Measurements from ENCODE around the gene PKP2.

Gene PKP2

GRCh38 chr12:32755654-32756475 lies 140.7 kb downstream of the PKP2 start, which contains the start of gene YARS2:
YARS2 (minus strand) TSS chr12:32755897; CDS start chr12:32755874, 23 bp downstream.
- H3K27ac ChIP-seq = peak within 1 kb of the TSS; percentile 97

DNA sequence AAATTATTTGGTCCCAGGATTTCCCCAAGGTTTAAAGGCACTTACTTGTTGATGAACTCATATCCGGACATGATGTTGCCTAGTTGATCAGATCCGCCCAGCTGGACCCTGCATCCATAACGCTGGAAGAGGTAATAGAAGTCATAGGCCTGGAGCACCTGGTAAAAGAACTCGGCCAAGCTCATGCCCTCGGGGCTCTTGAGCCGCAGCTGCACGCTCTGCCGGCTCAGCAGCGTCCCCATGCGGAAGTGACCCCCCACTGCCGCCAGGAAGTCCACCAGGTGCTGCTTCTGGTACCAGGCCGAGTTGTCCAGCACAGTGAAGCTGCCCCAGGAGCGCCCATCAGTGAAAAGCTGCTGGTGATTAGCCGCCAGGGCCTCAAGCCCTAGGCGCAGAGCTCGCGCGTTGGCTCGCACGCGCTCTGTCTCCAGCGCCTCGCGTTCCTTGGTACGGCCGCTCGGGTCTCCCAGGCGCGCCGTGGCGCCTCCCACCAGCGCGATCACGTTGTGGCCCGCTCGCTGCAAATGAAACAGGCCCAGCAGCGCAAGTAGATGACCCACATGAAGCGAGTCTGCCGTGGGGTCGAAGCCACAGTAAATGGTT lies 141.4 kb downstream of the PKP2 start:
- H3K27ac ChIP-seq = peak overlapping the region; percentile 97
- peak; percentile 86 for TF ChIP-seq ZFX (IDR thresholded peaks at IDR 0.05)
- TF ChIP-seq, protein P1, sequence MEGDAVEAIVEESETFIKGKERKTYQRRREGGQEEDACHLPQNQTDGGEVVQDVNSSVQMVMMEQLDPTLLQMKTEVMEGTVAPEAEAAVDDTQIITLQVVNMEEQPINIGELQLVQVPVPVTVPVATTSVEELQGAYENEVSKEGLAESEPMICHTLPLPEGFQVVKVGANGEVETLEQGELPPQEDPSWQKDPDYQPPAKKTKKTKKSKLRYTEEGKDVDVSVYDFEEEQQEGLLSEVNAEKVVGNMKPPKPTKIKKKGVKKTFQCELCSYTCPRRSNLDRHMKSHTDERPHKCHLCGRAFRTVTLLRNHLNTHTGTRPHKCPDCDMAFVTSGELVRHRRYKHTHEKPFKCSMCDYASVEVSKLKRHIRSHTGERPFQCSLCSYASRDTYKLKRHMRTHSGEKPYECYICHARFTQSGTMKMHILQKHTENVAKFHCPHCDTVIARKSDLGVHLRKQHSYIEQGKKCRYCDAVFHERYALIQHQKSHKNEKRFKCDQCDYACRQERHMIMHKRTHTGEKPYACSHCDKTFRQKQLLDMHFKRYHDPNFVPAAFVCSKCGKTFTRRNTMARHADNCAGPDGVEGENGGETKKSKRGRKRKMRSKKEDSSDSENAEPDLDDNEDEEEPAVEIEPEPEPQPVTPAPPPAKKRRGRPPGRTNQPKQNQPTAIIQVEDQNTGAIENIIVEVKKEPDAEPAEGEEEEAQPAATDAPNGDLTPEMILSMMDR (conservative IDR thresholded peaks at IDR 0.05) = peak; percentile 89

More at GRCh38 chr12:32755654-32756475, 140.7 kb downstream of the PKP2 start, which contains the start of gene YARS2:
- peak; percentile 43 for TF ChIP-seq ZFX (IDR thresholded peaks at IDR 0.05)
- TF ChIP-seq, protein P1 (conservative IDR thresholded peaks at IDR 0.05) = peak; percentile 86

GRCh38 chr12:32754111-32754510 lies 142.5 kb downstream of the PKP2 start:
- TF ChIP-seq ZFX (IDR thresholded peaks at IDR 0.05) = no peak
- TF ChIP-seq, protein P1 (conservative IDR thresholded peaks at IDR 0.05) = no peak
- peak overlapping the region; percentile 97; the same call in 1 of the 2 replicates for H3K27ac ChIP-seq

GRCh38 chr12:32753605-32754004 lies 143.0 kb downstream of the PKP2 start:
- TF ChIP-seq, protein P1 (conservative IDR thresholded peaks at IDR 0.05) = no peak
- no peak for TF ChIP-seq ZFX (IDR thresholded peaks at IDR 0.05)
- H3K27ac ChIP-seq = no peak overlapping the region

DNA sequence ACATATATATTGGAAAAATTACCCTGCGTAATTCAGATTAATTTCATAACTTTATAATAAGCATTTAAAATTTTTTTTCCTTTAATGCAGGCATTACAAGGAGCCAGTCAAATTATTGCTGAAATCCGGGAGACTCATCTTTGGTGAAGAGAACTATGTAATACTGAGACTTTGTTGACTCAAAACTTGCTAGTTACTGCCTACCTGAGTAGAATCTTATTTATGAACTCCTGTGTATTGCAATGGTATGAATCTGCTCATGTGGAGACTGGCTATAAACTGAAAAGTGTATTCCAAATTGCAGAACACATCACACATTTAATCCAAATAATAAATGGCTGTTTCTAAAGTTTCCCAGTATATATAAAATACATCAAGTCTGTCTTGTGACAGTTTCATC lies 153.3 kb downstream of the PKP2 start:
- TF ChIP-seq, protein P1 (conservative IDR thresholded peaks at IDR 0.05) = no peak
- TF ChIP-seq ZFX (IDR thresholded peaks at IDR 0.05) = no peak
- no peak overlapping the region for H3K27ac ChIP-seq

GRCh38 chr12:32742133-32742532 lies 154.4 kb downstream of the PKP2 start:
- TF ChIP-seq, protein P1 (conservative IDR thresholded peaks at IDR 0.05) = no peak
- no peak for TF ChIP-seq ZFX (IDR thresholded peaks at IDR 0.05)
- no peak overlapping the region for H3K27ac ChIP-seq

Data from C4-2B (cell line).